HG03354 (cell line): ENCODE data around the gene FGD4.
A peak's percentile ranks its signal among the peaks of the same experiment; 100 is the strongest.

Experiments
- ATAC-seq: cut with Tn5 transposase; IDR thresholded peaks from one replicate; pipeline ENCODE4 v1.9.1; 2021; ENCODE audit warnings: mild to moderate bottlenecking; ENCODE audit not compliant: unreplicated experiment, poor library complexity, severe bottlenecking

The FGD4 gene

DNA sequence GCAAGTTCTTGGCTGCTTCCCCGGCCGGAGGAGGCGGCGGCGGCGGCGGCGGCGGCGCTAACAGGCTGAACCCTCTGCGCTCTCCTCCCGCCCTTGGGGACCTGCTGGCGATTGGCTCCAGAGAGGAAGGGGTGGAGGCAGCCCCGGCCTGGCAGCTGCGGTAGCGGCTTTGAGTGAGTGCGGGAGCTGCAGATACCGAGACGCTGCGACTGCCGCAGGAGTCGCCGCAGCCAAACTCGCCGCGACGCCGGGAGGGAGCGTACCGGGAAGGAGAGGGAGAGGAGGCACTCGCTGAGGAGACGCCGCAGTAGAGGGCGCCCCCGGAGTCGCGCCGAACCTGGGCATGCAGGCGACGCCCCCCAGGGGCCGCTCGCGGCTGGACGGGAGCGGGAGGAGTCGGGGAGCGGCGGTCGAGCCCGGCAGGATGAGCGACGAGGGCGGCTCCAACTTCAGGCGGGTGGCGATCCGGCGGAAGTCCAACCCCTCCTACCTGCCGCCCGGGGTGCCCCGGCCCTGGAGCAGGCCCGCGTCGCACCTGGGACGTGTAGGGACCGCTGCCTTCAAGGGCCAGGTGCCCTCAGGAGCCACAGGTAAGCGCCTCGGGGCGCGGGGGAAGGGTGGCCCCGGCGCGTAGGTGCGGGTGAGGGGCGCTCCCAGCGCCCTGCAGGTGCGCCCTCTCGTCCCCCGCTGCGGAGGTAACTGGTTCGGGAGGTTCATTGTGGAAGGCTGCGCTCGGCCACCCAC is at the start of gene FGD4:
Gene FGD4, plus strand, starts transcription at position 189 of the 744 bp plus-strand sequence.
- ATAC-seq = peak; percentile 89

DNA sequence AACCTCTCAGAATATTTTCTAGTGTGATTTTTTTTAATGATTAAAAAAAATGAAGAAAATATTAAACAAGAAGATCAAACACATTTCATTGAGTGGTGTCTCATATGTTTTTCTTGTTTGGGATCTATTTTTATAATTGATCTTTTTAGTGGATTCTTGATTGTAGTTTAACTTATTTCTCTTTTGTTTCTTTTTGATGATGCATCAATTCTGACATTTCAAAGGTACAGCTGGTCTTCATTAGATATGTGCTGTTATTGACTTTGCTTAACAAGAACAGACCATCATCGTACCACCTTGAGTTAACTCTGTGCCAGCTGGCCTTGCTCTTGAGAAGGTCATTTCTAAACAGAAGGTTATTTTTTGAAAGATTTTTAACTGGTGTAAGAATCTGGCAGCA is 45.8 kb upstream of the FGD4 start:
- no peak for ATAC-seq

DNA sequence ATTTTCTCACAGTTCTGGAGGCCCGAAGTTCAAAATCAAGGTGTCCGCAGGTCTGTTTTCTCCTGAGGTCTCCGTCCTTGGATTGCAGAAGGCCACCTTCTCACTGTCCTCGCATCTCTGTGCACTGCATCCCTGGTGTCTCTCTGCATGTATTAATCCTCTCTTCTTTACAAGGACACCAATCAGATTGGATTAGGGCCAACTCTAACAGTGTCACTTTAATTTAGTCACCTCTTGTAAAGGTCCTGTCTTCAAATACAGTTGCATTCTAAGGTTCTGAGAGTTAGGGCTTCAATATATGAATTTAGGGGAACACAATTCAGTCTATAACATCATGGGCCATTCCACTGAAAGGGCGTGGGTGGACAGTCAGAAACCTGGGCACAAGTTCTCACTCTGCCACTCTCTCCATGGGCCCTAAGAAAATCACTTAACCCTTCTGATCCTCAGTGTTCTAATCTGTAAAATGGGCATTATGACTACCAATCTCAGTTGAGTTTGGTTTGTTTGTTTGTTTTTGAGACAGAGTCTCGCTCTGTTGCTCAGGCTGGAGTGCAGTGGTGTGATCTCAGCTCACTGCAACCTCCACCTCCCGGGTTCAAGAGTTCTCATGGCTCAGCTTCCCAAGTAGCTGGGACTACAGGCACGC is 41.6 kb upstream of the FGD4 start:
- ATAC-seq = no peak

DNA sequence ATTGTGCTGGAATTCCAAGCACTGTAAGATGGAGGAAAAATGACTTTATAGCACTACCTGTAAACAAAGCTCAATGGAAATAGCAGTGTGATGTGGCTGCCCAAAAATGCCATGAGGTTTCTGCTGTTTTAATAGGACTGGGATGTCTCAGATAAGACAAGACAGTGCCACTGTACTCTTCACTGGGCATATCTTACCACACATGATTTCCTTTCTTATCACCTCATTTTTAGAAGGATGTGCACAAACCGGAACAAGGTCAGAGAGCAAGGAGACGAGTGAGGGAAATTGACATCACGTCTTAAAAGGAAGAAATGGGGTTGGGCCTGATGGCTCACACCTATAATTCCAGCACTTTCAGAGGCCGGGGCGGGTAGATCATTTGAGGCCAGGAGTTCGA is 38.4 kb upstream of the FGD4 start:
- no peak for ATAC-seq

DNA sequence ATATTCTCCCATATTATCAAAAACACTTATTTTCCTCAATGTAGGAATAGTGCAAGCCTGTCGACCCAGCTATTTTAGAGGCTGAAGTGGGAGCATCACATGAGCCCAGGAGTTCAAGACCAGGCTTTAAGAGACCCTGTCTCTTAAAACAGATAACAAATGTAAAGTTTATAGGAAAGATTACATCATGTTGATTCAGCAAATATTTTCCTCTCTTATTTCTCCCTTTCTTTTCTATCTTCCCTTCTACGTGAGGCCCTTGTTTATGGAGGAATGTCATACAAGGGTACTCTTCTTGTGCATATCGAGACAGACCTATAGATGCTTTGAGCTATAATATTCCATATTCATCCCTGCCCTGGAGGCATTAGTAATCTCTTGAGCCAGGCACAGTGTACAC is 36.5 kb upstream of the FGD4 start:
- no peak for ATAC-seq

DNA sequence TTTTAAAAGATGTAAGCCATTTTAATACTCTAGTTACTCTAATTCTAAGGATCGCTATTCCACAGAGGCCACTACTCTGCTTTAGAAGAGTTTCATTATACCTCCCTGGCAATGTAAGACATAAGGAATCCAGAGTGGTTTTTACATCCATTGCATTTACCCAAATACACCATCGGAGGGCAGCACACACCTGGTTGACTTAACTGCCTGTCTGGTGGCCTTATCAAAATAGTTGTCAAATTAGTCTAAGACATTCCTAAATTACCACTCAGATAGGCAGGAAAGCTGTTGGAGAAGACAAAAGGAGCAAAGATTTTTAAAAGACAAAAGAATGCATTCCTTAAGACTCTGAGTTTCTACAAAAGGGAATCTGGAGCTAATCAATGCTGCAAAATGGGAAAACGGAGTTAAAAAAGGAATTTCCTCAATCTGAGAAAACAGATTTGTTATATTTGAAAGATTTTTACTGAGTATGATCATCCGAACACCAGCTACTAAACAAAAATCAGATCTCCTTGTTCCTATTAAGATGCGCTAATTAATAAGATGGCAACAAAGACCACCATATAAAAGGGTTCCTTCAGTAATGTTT is 33.8 kb upstream of the FGD4 start:
- peak; percentile 68 for ATAC-seq

DNA sequence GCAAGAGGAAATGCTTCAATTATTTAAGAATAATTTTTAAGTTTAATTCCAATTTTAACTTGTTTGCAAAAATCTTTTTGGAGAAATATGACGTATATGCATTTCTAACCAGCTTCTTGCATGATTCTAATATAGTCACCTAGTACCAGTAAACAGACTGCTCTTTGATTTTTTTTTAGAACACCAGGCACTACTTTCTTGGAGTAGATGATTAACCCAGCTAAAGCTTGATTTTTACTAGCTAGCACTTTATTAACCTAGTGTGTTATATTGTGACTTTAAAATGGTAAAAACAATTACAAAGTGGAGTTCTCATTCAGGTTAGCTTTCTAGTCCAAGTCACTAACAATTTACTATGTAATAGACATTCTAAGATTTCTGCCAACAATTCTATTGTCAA is 32.6 kb upstream of the FGD4 start:
- no peak for ATAC-seq

DNA sequence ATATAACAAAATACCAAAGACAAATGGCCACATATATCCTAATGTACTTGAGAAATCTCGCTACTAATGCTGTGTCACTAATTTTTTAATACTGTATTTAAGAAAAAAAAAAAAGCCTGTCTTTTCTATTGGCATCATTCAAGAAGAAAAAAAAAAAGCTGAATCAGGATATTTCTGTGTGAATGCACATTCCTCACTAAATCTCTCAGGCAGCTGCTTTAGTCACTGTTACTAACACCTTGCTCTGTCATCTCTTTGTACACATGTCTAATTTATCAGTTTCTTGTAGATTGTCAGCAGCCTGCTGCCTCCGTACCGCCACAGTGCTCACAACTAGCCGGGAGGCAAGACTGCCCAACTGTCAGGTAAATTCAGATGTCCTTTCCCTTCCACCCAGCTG is 32.0 kb upstream of the FGD4 start:
- ATAC-seq = no peak

DNA sequence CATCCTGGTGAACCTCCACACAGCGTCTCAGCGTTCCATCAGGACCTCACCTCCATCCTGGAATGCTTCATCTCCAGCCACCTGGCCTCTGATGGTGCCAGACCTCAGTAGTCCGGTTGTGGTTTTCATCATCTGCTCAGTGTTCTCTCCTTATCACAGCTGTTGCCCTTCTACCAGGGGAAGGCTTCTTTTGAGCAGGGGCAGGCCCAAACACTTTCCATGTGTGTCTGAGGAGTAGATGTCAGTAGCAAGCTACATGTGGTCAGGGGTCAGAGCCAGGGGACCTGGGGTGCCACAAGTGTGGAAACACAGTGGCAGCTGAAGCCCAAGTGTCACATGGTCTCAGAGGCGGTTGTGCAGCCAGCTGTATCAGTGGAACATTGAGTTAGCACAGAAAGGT is 30.2 kb upstream of the FGD4 start:
- ATAC-seq = no peak

DNA sequence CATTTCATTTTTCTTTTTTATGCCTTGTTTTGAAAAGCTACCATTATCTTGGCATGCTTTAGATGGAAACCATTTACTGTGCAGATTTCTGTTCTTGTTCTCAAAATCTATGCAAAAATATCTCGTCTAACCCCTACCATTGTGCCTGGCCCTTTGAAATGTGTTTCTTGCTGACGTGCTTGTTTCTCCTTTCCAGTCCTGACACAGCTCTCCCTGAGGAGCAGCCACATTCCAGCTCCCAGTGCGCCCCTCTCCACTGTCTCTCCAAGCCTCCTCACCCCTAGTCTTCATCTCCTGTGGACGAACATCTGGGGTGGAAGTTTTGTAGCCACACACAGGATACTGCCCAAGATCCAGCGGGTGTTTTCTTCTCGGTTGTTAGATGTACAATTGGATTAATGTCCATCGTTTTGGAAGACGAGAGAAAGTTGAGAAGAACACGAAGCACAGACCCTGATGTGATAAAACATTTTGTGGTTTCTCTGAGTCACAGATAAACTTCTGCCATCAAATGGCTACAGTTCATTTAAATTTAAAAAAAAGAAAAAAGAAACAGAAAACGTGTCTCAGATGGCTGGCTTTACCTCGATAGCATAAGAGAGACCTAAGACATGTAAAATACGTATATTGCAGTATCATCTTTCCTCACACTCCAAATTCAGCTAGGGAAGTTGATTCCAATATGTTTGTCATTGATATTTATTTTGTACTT is 21.9 kb upstream of the FGD4 start:
- ATAC-seq = no peak

DNA sequence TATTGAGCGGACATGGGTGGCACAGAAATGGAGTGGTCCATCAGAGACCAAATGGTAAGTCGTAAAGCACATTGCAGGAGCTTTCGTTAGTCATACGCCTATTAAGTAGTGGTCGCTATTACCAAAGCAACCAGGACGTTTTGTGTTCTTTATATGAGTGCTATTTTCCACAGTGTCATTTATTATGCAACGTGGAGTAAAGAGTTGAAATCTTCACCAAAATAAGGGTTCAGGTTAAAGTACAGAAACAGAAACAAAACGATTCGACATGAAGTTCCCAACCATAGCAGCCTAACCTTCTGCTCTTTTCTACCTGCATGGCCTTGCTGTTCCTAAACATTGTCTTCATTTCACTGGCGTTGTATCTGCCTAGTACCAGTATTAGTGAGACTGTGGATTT is 20.1 kb upstream of the FGD4 start:
- ATAC-seq = no peak

DNA sequence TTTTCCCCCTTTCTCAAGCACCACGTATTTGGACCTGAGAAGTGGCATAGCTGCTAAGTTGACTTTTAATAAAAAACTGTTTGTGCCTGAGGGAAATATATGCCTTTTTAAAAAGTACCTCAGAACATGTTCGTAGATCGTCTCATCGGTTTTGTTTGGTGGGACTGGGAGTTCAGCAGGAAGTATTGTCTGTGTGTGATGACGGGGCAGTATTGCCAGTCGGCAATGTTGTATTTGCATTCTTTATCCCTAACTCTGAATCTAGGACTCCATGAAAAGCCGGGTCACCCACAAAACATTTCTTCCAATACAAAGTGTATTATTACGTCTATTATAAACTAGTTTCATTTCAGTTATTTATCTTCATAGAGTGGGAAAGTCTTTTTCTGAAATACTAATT is 19.7 kb upstream of the FGD4 start:
- ATAC-seq = no peak

DNA sequence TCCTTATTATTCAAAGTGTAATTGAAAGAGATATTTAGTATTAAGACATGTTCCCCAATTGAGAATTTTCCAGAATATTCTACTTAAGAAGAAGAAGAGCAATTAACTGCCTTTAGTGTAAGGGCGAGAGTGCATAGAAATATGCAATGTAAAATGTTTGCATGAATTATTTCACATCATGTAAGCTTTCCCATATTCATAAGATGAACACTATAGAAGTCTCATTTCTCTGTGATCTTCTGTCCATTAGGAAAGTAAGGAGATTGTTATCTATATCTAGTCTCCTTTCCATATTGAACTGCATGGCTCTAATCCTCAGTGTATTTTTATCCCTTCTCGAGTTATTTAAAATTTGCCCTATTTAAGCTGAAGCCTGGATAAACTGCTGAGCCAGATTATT is 17.1 kb upstream of the FGD4 start:
- ATAC-seq = no peak

DNA sequence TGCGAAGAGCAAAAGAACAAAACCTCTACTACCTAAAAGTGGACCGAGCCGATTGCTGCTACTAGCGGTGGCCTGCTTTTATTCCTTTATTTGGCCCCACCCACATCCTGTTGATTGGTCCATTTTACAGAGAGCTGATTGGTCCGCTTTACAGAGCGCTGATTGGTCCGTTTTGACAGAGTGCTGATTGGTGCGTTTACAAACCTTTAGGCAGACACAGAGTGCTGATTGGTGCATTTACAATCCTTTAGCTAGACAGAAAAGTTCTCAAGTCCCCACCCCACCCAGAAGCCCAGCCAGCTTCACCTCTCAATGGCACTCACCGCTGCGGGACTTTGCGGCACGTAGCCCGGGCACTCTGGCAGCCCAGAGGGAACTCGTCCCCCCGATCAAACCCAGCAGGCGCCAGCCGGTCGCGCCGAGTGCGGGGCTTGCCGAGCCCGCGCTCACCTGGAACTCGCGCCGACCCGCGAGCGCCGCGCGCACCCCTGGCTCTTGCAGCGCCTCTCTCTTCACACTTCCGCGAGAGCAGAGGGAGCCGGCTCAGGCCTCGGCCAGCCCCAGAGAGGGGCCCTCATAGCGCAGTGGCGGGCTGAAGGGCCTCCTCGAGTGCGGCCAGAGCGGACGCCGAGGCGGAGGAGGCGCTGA is 8.7 kb upstream of the FGD4 start:
- peak; percentile 79 for ATAC-seq

DNA sequence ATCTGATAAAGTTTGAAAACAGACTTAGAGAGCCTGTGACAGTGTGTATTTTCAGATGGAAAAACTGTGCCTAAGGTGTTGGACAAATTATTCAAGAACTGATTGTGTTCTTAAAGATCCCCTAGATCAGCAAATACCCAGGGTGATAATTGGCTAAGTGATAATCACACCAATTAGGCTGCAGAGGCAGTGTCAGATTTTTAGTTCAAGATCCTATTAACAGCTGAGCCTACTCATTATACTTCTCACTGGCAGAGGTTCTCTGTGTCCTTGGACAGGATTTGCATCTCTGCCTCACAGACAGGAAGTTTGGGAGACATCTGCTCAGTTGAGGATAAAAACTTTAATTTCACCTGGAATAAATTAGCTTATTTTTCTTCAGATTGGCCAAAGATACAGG is 4.3 kb upstream of the FGD4 start:
- no peak for ATAC-seq

DNA sequence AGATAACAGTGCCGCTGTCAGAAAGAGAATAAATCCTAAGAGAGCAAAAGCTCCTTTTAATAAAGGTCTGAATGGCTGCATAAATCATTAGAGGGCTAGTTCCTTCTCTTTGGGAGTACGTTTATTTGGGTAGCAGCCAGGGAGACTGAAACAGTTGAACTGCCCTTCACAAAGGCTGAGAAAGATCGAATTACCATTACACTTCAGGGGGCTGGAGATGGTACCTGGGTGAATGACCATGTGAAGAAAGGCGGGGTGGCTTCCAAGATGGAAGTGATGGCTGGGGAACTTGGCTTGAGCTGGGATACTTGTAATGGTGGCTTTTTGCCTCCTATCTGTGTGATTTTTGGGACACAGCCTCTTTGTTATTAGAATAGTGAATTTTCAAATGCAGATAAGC is 1.7 kb upstream of the FGD4 start:
- no peak for ATAC-seq

DNA sequence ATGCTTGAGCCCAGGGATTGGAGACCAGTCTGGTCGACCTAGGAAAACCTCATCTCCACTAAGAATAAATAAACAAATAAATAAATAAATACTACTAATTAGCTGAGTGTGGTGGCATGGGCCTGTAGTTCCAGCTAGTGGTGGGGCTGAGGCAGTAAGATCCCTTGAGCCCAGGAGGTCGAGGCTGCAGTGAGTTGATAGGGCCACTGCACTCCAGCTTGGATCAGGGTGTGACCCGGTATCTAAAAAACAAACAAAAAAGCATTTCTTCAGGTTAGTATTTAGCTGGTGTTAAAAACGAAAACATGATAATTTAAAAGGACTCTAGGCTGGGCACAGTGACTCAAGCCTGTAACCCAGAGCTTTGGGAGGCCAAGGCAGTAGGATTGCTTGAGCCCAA is 1.2 kb upstream of the FGD4 start:
- ATAC-seq = no peak

DNA sequence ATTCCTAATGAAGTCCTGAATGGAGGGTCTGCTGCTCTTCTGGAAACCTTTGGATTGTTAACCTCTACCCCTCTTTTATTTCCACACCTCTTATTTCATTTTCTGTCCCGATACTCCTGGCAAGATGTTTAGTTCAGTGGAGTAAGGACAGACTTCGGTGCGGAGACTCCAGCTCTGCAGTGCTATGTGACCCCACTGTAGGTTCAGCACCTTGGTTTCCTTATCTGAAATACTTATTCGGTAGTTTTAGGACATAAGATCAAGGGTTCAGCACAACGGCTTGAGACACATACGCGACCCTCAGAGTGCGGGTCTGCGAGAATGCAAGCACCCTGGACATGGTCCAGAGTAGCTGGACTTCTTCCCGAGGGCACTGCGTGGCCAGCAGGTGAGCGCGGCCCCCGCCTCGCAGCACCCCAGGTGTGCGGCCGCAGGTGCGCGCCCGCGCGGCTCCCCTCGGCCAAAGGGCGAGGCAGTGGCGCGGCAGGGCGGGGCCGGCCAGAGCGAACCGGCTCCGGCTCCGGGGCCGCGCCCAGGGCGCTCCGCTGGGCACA is 465 bp upstream of the FGD4 start:
- peak; percentile 16 for ATAC-seq

DNA sequence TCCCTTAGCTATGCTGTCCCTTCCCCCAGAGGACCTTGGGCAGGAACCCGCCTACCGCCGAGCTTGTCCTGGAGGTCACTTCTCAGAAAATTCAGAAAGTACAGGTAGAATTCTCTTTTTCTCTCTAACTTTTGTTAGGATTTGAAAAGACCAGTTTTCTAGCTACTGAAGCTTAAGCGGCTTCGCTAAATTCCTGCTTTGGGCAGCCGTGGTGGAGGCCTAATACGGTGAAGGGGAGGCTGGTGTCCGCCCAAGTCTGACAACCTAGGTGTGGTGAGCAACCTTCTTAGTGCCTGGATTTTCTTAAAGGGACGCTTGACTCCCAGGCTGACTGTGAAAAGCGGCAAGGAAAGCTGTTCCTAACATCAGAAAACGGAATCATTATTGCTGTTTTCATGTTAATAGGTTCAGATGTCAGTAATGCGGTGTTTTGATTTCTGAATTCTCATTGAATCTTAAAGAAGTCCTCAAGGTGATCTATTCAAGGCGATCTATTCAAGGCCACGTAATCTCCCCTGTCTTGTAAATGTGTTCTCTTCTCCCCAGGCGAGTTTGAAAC is 835 bp downstream of the FGD4 start:
- no peak for ATAC-seq

DNA sequence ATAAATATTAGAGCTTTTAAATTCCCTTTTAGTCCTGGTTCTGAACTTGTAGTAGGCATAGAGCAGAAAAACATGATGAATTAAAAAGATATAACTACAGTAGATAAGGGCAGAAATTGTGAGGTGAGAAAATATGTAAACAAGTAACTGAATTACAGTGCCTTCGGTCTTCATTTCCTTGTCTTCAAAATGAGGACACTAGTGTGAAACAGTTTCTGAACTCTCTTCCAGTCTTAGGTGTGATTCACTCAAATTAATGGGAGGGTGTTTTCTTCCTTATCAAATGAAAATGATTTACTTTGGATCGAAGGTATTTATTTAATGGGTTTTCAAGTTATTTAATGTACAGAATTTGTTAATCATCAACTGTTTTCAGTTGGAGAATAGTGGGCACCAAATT is 1.5 kb downstream of the FGD4 start:
- no peak for ATAC-seq
